SK-N-SH (cell line): ENCODE data around the gene SUCLG2. TPM values are rescaled to one million over a fixed set of nuclear protein-coding genes. Genes with fewer than 3 reads are reported as not detected.
A peak's percentile ranks its signal among the peaks of the same experiment; 100 is the strongest.

Source experiments
- CTCF ChIA-PET: fragments of 300-600, 350-600 bp; formaldehyde crosslinking; extraction: SDS; loops from one replicate; lab custom pipeline; 2021; lab: Yijun Ruan, JAX
- POLR2A ChIA-PET: fragments of 350-600 bp; sonication (Branson Sonifier 250); formaldehyde crosslinking; extraction: SDS; loops from one replicate; lab custom pipeline; 2020; ENCODE audit warnings: antibody characterized with exemption, inconsistent platforms; lab: Yijun Ruan, JAX
- DNase-seq: peaks from one replicate; pipeline ENCODE4 v3.0.0; 2012
- H2AFZ ChIP-seq: fragments of 200-600 bp; sonication (generic); 2 replicates; pipeline ENCODE4 v1.8.1; 2016; ENCODE audit warnings: antibody characterized with exemption, mild to moderate bottlenecking, low read depth
- H3F3A ChIP-seq: fragments of 200-600 bp; sonication (generic); replicated peaks from 2 replicates; pipeline ENCODE3; 2016; ENCODE audit warnings: antibody characterized with exemption, mild to moderate bottlenecking; ENCODE audit not compliant: insufficient read depth
- H3K27ac ChIP-seq, 2 experiments: fragments of 200-500 bp in 1 of 2; fragments of 200-600 bp in 1 of 2; sonication (Bioruptor generic) in 1 of 2; sonication (generic), shearing (Covaris generic) in 1 of 2; 2 replicates each; pipeline versions ENCODE4 v1.5.1 to v1.6.1; 2014 to 2016; ENCODE audit warnings: low read depth in 2 of 2, inconsistent platforms in 1 of 2, low read length in 1 of 2, mild to moderate bottlenecking in 1 of 2, mixed read lengths in 1 of 2
- H3K27me3 ChIP-seq: fragments of 200-600 bp; sonication (generic), shearing (Covaris generic); 2 replicates; pipeline ENCODE4 v1.6.1; 2016; ENCODE audit warnings: mixed run types; ENCODE audit not compliant: insufficient read depth
- H3K36me3 ChIP-seq, 2 experiments: fragments of 200-500 bp in 1 of 2; fragments of 200-600 bp in 1 of 2; sonication (Bioruptor generic) in 1 of 2; sonication (generic) in 1 of 2; replicated peaks in 1 of 2; 2 replicates each; pipeline versions ENCODE3 to v1.5.1; 2014 to 2016; ENCODE audit warnings: low read length in 1 of 2, mild to moderate bottlenecking in 1 of 2; ENCODE audit not compliant: insufficient read depth in 2 of 2, control insufficient read depth in 1 of 2
- H3K4me1 ChIP-seq, 2 experiments: fragments of 200-500 bp in 1 of 2; fragments of 200-600 bp in 1 of 2; sonication (Bioruptor generic) in 1 of 2; sonication (generic), shearing (Covaris generic) in 1 of 2; 2 replicates each; pipeline versions ENCODE4 v1.5.1 to v1.6.1; 2014 to 2016; ENCODE audit warnings: low read depth in 1 of 2, low read length in 1 of 2, mixed run types in 1 of 2; ENCODE audit not compliant: insufficient read depth in 2 of 2, control insufficient read depth in 1 of 2
- H3K4me2 ChIP-seq: fragments of 200-600 bp; sonication (generic), shearing (Covaris generic); 2 replicates; pipeline ENCODE4 v1.6.1; 2017; ENCODE audit warnings: mixed run types
- H3K4me3 ChIP-seq, 2 experiments: fragments of 200-500 bp in 1 of 2; fragments of 200-600 bp in 1 of 2; sonication (Bioruptor generic) in 1 of 2; sonication (generic), shearing (Covaris generic) in 1 of 2; 2 replicates each; pipeline versions ENCODE4 v1.5.1 to v1.8.1; 2014 to 2016; ENCODE audit warnings: low read depth in 2 of 2, inconsistent platforms in 1 of 2, low read length in 1 of 2, mild to moderate bottlenecking in 1 of 2, mixed read lengths in 1 of 2, moderate library complexity in 1 of 2
- H3K79me2 ChIP-seq: fragments of 200-600 bp; sonication (generic); 2 replicates; pipeline ENCODE4 v1.8.1; 2017; ENCODE audit warnings: mild to moderate bottlenecking; ENCODE audit not compliant: insufficient read depth
- H3K9ac ChIP-seq: fragments of 200-600 bp; sonication (generic); 2 replicates; pipeline ENCODE4 v1.6.1; 2017; ENCODE audit warnings: mixed run types
- H3K9me2 ChIP-seq: fragments of 200-600 bp; sonication (generic); 2 replicates; pipeline ENCODE4 v1.6.1; 2017; ENCODE audit warnings: mixed run types
- H3K9me3 ChIP-seq: fragments of 200-600 bp; sonication (generic); 2 replicates; pipeline ENCODE4 v1.6.1; 2017; ENCODE audit warnings: mixed run types, mild to moderate bottlenecking, moderate library complexity
- H4K20me1 ChIP-seq: fragments of 200-600 bp; sonication (generic); 2 replicates; pipeline ENCODE4 v1.6.1; 2017; ENCODE audit warnings: mild to moderate bottlenecking, mixed run types; ENCODE audit not compliant: insufficient read depth
- CTCF ChIP-seq: fragments of 200-600 bp; sonication (generic); IDR thresholded peaks from 2 replicates; pipeline ENCODE4 v1.6.1; 2017; ENCODE audit warnings: antibody characterized with exemption, mild to moderate bottlenecking, moderate library complexity
- FOSL2 ChIP-seq: IDR thresholded peaks from 2 replicates; pipeline ENCODE4 v1.4.0; 2012; ENCODE audit warnings: low read depth, mild to moderate bottlenecking, moderate library complexity, borderline replicate concordance
- JUND ChIP-seq: IDR thresholded peaks from 2 replicates; pipeline ENCODE4 v1.4.0; 2012
- RXRA ChIP-seq: IDR thresholded peaks from 2 replicates; pipeline ENCODE4 v1.4.0; 2012; ENCODE audit warnings: low read depth, mild to moderate bottlenecking, borderline replicate concordance
- SIN3A ChIP-seq: IDR thresholded peaks from 2 replicates; pipeline ENCODE4 v1.6.1; 2012; ENCODE audit warnings: low read depth, mild to moderate bottlenecking, low read length, moderate library complexity, borderline replicate concordance
- TCF12 ChIP-seq: IDR thresholded peaks from 2 replicates; pipeline ENCODE4 v1.4.0; 2012
- WGBS: methylation state at CpG from one replicate; pipeline ENCODE4 v1.1.6; 2017; ENCODE audit warnings: low lambda C conversion rate; 5-methylcytosine and 5-hydroxymethylcytosine counted together
- polyA plus RNA-seq, 3 experiments: library from polyadenylated mRNA; depleted of rRNA; stranded (reverse); fragments of >200 nt; gene quantifications; 2 replicates each; pipeline ENCODE4 v1.2.3, GENCODE V29; 2012

Gene SUCLG2
- polyA plus RNA-seq, 1 of the 3 experiments (the other 2 are of a cell fraction) = 20.2 TPM

- ChIA-PET CTCF (interaction anchor here (1.0 kb wide), 1 partner anchor 367 kb away, joined by 3 read pairs; no protein-coding TSS in a partner anchor), POLR2A (no interaction called here)
- H4K20me1 ChIP-seq = no peaks in the 10 kb centered on the region
- no peak overlapping the region for H3K4me2 ChIP-seq
- no peak overlapping the region for H3K4me3 ChIP-seq
- no peaks in the 10 kb centered on the region for H3K79me2 ChIP-seq
- no peaks in the 10 kb centered on the region for H3K27me3 ChIP-seq
- H3K9ac ChIP-seq = no peak overlapping the region
- 0 out of 2 replicates have a peak, but pooled peaks cover 12% of the 10 kb centered on the region for H3K9me3 ChIP-seq
- no peak overlapping the region for H2AFZ ChIP-seq
- peaks cover 16% of the 10 kb centered on the region for H3F3A ChIP-seq
- 74% methylated on average over 3 of the region's 3 CpGs for WGBS
- peak; percentile 15; the same call in 1 of the 2 replicates for TF ChIP-seq TCF12
- no peak for TF ChIP-seq SIN3A
- H3K4me1 ChIP-seq = peaks cover 0 to 2% of the 10 kb centered on the region in 2 experiments; a peak in 1 of 4 replicates
- H3K36me3 ChIP-seq = peaks cover 0 to 7% of the 10 kb centered on the region in 2 experiments
- DNase-seq = no peak
- H3K27ac ChIP-seq = no peak overlapping the region
- H3K9me2 ChIP-seq = no peaks in the 10 kb centered on the region
Observed at GRCh38 chr3:67418426-67419217, 235.8 kb downstream of the SUCLG2 start.

- 88% methylated on average over 1 of the region's 1 CpG for WGBS
- CTCF ChIA-PET = interaction anchor here (1.0 to 2.1 kb wide), 2 partner anchors 9 to 16 kb away, joined by 3 to 5 read pairs; no protein-coding TSS in a partner anchor
Observed at GRCh38 chr3:67416703-67417102, 237.7 kb downstream of the SUCLG2 start.

More at GRCh38 chr3:67416703-67417102, 237.7 kb downstream of the SUCLG2 start:
- Histone ChIP-seq H3K27ac (peak overlapping the region in 1 of 2 experiments; percentile 20; a peak in 1 of 4 replicates), H3K4me1 (peaks cover 0 to 2% of the 10 kb centered on the region in 2 experiments; a peak in 1 of 4 replicates), H3K9me2 (no peaks in the 10 kb centered on the region), H3K27me3 (no peaks in the 10 kb centered on the region), H4K20me1 (no peaks in the 10 kb centered on the region)
- POLR2A ChIA-PET = no interaction called here
- DNase-seq = no peak
- no peak for TF ChIP-seq RXRA
- peak; percentile 38; the same call in 1 of the 2 replicates for TF ChIP-seq JUND
- peak; percentile 42 for TF ChIP-seq CTCF
- peak; percentile 38; the same call in 1 of the 2 replicates for TF ChIP-seq FOSL2
- TF ChIP-seq, all 33 proteins: peak for 3
- Histone ChIP-seq H3F3A (peaks cover 16% of the 10 kb centered on the region), H3K4me3 (no peak overlapping the region), H3K36me3 (peaks cover 0 to 7% of the 10 kb centered on the region in 2 experiments), H3K79me2 (no peaks in the 10 kb centered on the region), H3K4me2 (no peak overlapping the region), H3K9me3 (0 out of 2 replicates have a peak, but pooled peaks cover 12% of the 10 kb centered on the region), H2AFZ (no peak overlapping the region), H3K9ac (no peak overlapping the region)
